WTC11 (cell line): ENCODE measurements around the gene CENPX. TPM values are rescaled to one million over a fixed set of nuclear protein-coding genes. Genes with fewer than 3 reads are reported as not detected.

Experiments
- ATAC-seq: fragments of 200-7000 bp; cut with Tn5 transposase; 2 replicates; pipeline ENCODE4 v1.10.0; 2021; ENCODE audit warnings: mild to moderate bottlenecking, moderate library complexity
- CTCF ChIA-PET: fragments of 300-600 bp; sonication (Branson Sonifier 250); formaldehyde crosslinking; loops from one replicate; lab custom pipeline; 2021; ENCODE audit warnings: antibody characterized with exemption; lab: Charles Lee
- POLR2A ChIA-PET: fragments of 350-600 bp; sonication (Branson Sonifier 250); formaldehyde crosslinking; loops from one replicate; lab custom pipeline; 2021; ENCODE audit warnings: antibody characterized with exemption; lab: Charles Lee
- DNase-seq: peaks from one replicate; pipeline ENCODE4 v3.0.0; 2021; ENCODE audit warnings: low spot score
- H3K27ac Mint-ChIP-seq: 2 replicates; pipeline ENCODE4 v1.8.0; 2021; ENCODE audit warnings: mixed read lengths
- H3K27me3 Mint-ChIP-seq: 2 replicates; pipeline ENCODE4 v1.8.0; 2021; ENCODE audit warnings: low read depth, mild to moderate bottlenecking, moderate library complexity, mixed read lengths
- H3K36me3 Mint-ChIP-seq: 2 replicates; pipeline ENCODE4 v1.8.0; 2021; ENCODE audit warnings: mixed read lengths
- H3K4me1 Mint-ChIP-seq: 2 replicates; pipeline ENCODE4 v1.8.0; 2022; ENCODE audit warnings: mixed read lengths
- H3K4me3 Mint-ChIP-seq: 2 replicates; pipeline ENCODE4 v1.8.0; 2021; ENCODE audit warnings: mild to moderate bottlenecking, moderate library complexity, mixed read lengths
- H3K9me3 Mint-ChIP-seq: 2 replicates; pipeline ENCODE4 v1.8.0; 2021; ENCODE audit warnings: mixed read lengths
- ATF3 ChIP-seq: sonication (generic); formaldehyde crosslinking; conservative IDR thresholded peaks from 2 replicates; pipeline ENCODE4 v1.8.1; 2022; ENCODE audit warnings: mild to moderate bottlenecking, missing genetic modification reagents
- E2F1 ChIP-seq: sonication (generic); formaldehyde crosslinking; IDR thresholded peaks from 2 replicates; pipeline ENCODE4 v1.8.0; 2022; ENCODE audit warnings: mild to moderate bottlenecking, missing genetic modification reagents
- EMX1 ChIP-seq: fragments of 250-450 bp; sonication (Bioruptor Pico); IDR thresholded peaks from 2 replicates; pipeline ENCODE4 v1.8.0; 2021; ENCODE audit warnings: mild to moderate bottlenecking
- GABPB1 ChIP-seq: sonication (generic); formaldehyde crosslinking; IDR thresholded peaks from 2 replicates; pipeline ENCODE4 v1.8.1; 2023; ENCODE audit warnings: mild to moderate bottlenecking, missing genetic modification reagents
- GTF2I ChIP-seq: fragments of 250-450 bp; sonication (Bioruptor Pico); conservative IDR thresholded peaks from 2 replicates; pipeline ENCODE4 v1.4.0; 2021; ENCODE audit warnings: mild to moderate bottlenecking
- NR1H2 ChIP-seq: sonication (generic); formaldehyde crosslinking; IDR thresholded peaks from 2 replicates; pipeline ENCODE4 v1.9.0; 2021; ENCODE audit warnings: mild to moderate bottlenecking, moderate library complexity, missing genetic modification reagents
- PREB ChIP-seq: sonication (generic); formaldehyde crosslinking; IDR thresholded peaks from 2 replicates; pipeline ENCODE4 v1.8.1; 2022; ENCODE audit warnings: mild to moderate bottlenecking, missing genetic modification reagents, moderate library complexity, borderline replicate concordance
- TCF7 ChIP-seq: sonication (generic); formaldehyde crosslinking; IDR thresholded peaks from 2 replicates; pipeline ENCODE4 v1.8.0; 2022; ENCODE audit warnings: mild to moderate bottlenecking, low read depth, missing genetic modification reagents, moderate library complexity
- ZNF423 ChIP-seq: fragments of 250-450 bp; sonication (Bioruptor Pico); IDR thresholded peaks from 2 replicates; pipeline ENCODE4 v2.1.2; 2022; ENCODE audit warnings: mild to moderate bottlenecking, moderate library complexity
- ZNF671 ChIP-seq: fragments of 250-450 bp; sonication (Bioruptor Pico); IDR thresholded peaks from 2 replicates; pipeline ENCODE4 v1.8.0; 2021; ENCODE audit warnings: mild to moderate bottlenecking
- total RNA-seq: library from RNA; stranded (reverse); gene quantifications from 3 replicates; pipeline ENCODE4 v1.2.3, GENCODE V29; 2021

CENPX gene
- total RNA-seq, 1 experiment from 2014 or later, result 121 TPM

- CTCF ChIA-PET, result interaction anchor here (0.6 to 4.2 kb wide), 4 partner anchors 26 to 270 kb away, joined by 3 to 19 read pairs (median 18); partner anchors contain the start of genes NOTUM and RAC3
- DNase-seq (peak; percentile 11), ATAC-seq (no peak)
- Mint-ChIP-seq H3K36me3 (no peaks in the 10 kb centered on the region), H3K27me3 (no peaks in the 10 kb centered on the region), H3K4me3 (no peak overlapping the region), H3K4me1 (peaks cover 21% of the 10 kb centered on the region), H3K27ac (peak overlapping the region; percentile 45; the same call in 1 of the 2 replicates), H3K9me3 (no peaks in the 10 kb centered on the region)
- POLR2A ChIA-PET, result no interaction called here
- no peak for TF ChIP-seq GTF2I (CRISPR knock-in tag)
- no peak for TF ChIP-seq EMX1 (CRISPR knock-in tag)
- peak; percentile 31; the same call in 1 of the 2 replicates for TF ChIP-seq GABPB1
These were observed 28.7 kb downstream of the CENPX start for GRCh38 chr17:81993729-81994592.

GRCh38 chr17:81992306-81993102 is 30.2 kb downstream of the CENPX start:
- TF ChIP-seq ATF3 (CRISPR knock-in tag) (no peak), TCF7 (no peak), PREB (CRISPR knock-in tag) (peak; percentile 61; the same call in 1 of the 2 replicates), GABPB1 (peak; percentile 88)
- ATAC-seq (peak; percentile 5; the same call in 1 of the 2 replicates), DNase-seq (no peak)
- peaks cover 21% of the 10 kb centered on the region for H3K4me1 Mint-ChIP-seq
- H3K27me3 Mint-ChIP-seq, result no peaks in the 10 kb centered on the region
- H3K4me3 Mint-ChIP-seq, result no peak overlapping the region
- ChIA-PET CTCF (interaction anchor here (1.0 to 4.2 kb wide), 5 partner anchors 28 to 65 kb away, joined by 3 to 19 read pairs (median 5); partner anchors contain the start of genes DCXR and MAFG), POLR2A (interaction anchor here (0.6 kb wide), 1 partner anchor 9 kb away, joined by 3 read pairs; no protein-coding TSS in a partner anchor)
- no peaks in the 10 kb centered on the region for H3K9me3 Mint-ChIP-seq
- H3K36me3 Mint-ChIP-seq, result no peaks in the 10 kb centered on the region
- H3K27ac Mint-ChIP-seq, result no peak overlapping the region

- H3K27ac Mint-ChIP-seq, result 0 out of 2 replicates have a peak overlapping the region, but pooled peaks have one; percentile 41
- H3K27me3 Mint-ChIP-seq, result no peaks in the 10 kb centered on the region
- ChIA-PET POLR2A (no interaction called here), CTCF (interaction anchor here (1.0 to 4.2 kb wide), 6 partner anchors 28 to 64 kb away, joined by 3 to 19 read pairs (median 6); partner anchors contain the start of genes CENPX, DCXR, LRRC45 and MAFG)
- no peak overlapping the region for H3K4me3 Mint-ChIP-seq
- no peaks in the 10 kb centered on the region for H3K9me3 Mint-ChIP-seq
- TF ChIP-seq NR1H2 (CRISPR knock-in tag), result no peak
- TF ChIP-seq GABPB1, result peak; percentile 73
- TF ChIP-seq ZNF671, result no peak
- ATAC-seq (peak; percentile 57), DNase-seq (peak; percentile 52)
- peaks cover under 1% of the 10 kb centered on the region; the same call in 1 of the 2 replicates for H3K36me3 Mint-ChIP-seq
- peaks cover 21% of the 10 kb centered on the region for H3K4me1 Mint-ChIP-seq
These were observed 30.9 kb downstream of the CENPX start for GRCh38 chr17:81991684-81992305.

GRCh38 chr17:81990836-81991683 is 31.6 kb downstream of the CENPX start:
- DNase-seq (no peak), ATAC-seq (no peak)
- no peak overlapping the region for H3K4me3 Mint-ChIP-seq
- H3K27ac Mint-ChIP-seq, result peak overlapping the region; percentile 95
- no peaks in the 10 kb centered on the region for H3K27me3 Mint-ChIP-seq
- peaks cover 5% of the 10 kb centered on the region; the same call in 1 of the 2 replicates for H3K36me3 Mint-ChIP-seq
- TF ChIP-seq ZNF423 (0 out of 2 replicates have a peak, but pooled peaks have one; percentile 13), E2F1 (CRISPR knock-in tag) (no peak)
- ChIA-PET CTCF (interaction anchor here (1.0 to 4.2 kb wide), 6 partner anchors 29 to 63 kb away, joined by 3 to 19 read pairs (median 6); partner anchors contain the start of genes CENPX, DCXR, LRRC45 and MAFG), POLR2A (no interaction called here)
- H3K4me1 Mint-ChIP-seq, result peaks cover 21% of the 10 kb centered on the region
- no peaks in the 10 kb centered on the region for H3K9me3 Mint-ChIP-seq
